SKM-1 (cell line): ENCODE data around the gene KANSL3.
"Not testable (repeated sequence)": the region's sequence is repeated elsewhere in the genome, so short reads cannot be mapped to it uniquely, and the experiment has no call there.

Experiments
- DNase-seq: peaks from one replicate; lab custom pipeline; 2025; ENCODE audit not compliant: unreplicated experiment; lab: John Stamatoyannopoulos, UW

Gene KANSL3

GRCh38 chr2:96655526-96655925, 17.4 kb upstream of the KANSL3 start:
- DNase-seq, result peak; percentile 44

- DNase-seq, result not testable (repeated sequence)
Observed at GRCh38 chr2:96654791-96655190, 16.7 kb upstream of the KANSL3 start.

GRCh38 chr2:96651793-96652192, 13.7 kb upstream of the KANSL3 start:
- no peak for DNase-seq

GRCh38 chr2:96649342-96649741, 11.2 kb upstream of the KANSL3 start:
- no peak for DNase-seq

GRCh38 chr2:96648306-96648930, 10.3 kb upstream of the KANSL3 start:
- DNase-seq, result no peak

- DNase-seq, result no peak
Observed at GRCh38 chr2:96647681-96648080, 9.6 kb upstream of the KANSL3 start.

GRCh38 chr2:96642564-96643360, 4.7 kb upstream of the KANSL3 start, which contains the start of gene FER1L5:
TSS of gene FER1L5 (plus strand) at chr2:96642764. CDS start at chr2:96642837, 73 bp downstream.
- no peak for DNase-seq

- DNase-seq, result peak; percentile 70
Observed at GRCh38 chr2:96637385-96638143, 548 bp downstream of the KANSL3 start.

- no peak for DNase-seq
Observed at GRCh38 chr2:96636551-96637171, 1.5 kb downstream of the KANSL3 start.

- DNase-seq, result no peak
Observed at GRCh38 chr2:96633641-96634040, 4.5 kb downstream of the KANSL3 start.

- DNase-seq, result no peak
Observed at GRCh38 chr2:96631804-96632435, 6.2 kb downstream of the KANSL3 start.

GRCh38 chr2:96626553-96626942, 11.6 kb downstream of the KANSL3 start:
- no peak for DNase-seq

GRCh38 chr2:96625571-96626552, 12.2 kb downstream of the KANSL3 start:
- DNase-seq, result no peak

- no peak for DNase-seq
Observed at GRCh38 chr2:96623116-96623515, 15.0 kb downstream of the KANSL3 start.

GRCh38 chr2:96622544-96622943, 15.6 kb downstream of the KANSL3 start:
- DNase-seq, result no peak

GRCh38 chr2:96618596-96619283, 19.4 kb downstream of the KANSL3 start:
- DNase-seq, result no peak

GRCh38 chr2:96617012-96617411, 21.1 kb downstream of the KANSL3 start:
- DNase-seq, result no peak

- no peak for DNase-seq
Observed at GRCh38 chr2:96616535-96616934, 21.6 kb downstream of the KANSL3 start.

GRCh38 chr2:96616128-96616527, 22.0 kb downstream of the KANSL3 start:
- DNase-seq, result no peak
